Measurements from ENCODE around the gene NDUFC2. TPM values are rescaled to one million over a fixed set of nuclear protein-coding genes. Genes with fewer than 3 reads are reported as not detected.
A peak's percentile ranks its signal among the peaks of the same experiment; 100 is the strongest.

NDUFC2 gene
- total and polyA plus RNA-seq, 2 of the 8 experiments (the other 6 are each of a cell fraction or from before 2014, with no cell fraction given) = 216 to 356 TPM

GRCh38 chr11:78039919-78040671 is 39.6 kb downstream of the NDUFC2 start:
- Histone ChIP-seq H3K9me3 (ENCODE audit: insufficient read depth in 2 of 2, low read depth in 1 of 2, low read length in 1 of 2) (no peaks in the 10 kb centered on the region), H2BK5ac (ENCODE audit: low read depth, low read length) (no peak overlapping the region), H3K79me2 (ENCODE audit: control insufficient read depth in 1 of 2, insufficient read depth in 2 of 2, low read length in 2 of 2) (no peaks in the 10 kb centered on the region), H3K79me1 (ENCODE audit: low read depth, low read length) (no peaks in the 10 kb centered on the region), H3K14ac (ENCODE audit: insufficient read length) (no peak overlapping the region), H3K4me1 (replicated peaks in 1 of 4; ENCODE audit: control insufficient read depth in 3 of 4, insufficient read depth in 4 of 4, low read length in 3 of 4) (peaks cover 0 to 7% (median 3%) of the 10 kb centered on the region in 4 experiments; a peak in 3 of 7 replicates), H3K56ac (replicated peaks; ENCODE audit: insufficient read length, low read depth, low read length) (no peak overlapping the region), H4K20me1 (replicated peaks in 1 of 2; ENCODE audit: control insufficient read depth in 1 of 2, insufficient read depth in 2 of 2, low read length in 2 of 2) (no peaks in the 10 kb centered on the region), H3K36me3 (ENCODE audit: control insufficient read depth in 2 of 4, insufficient read depth in 4 of 4, low read length in 3 of 4) (no peaks in the 10 kb centered on the region), H3K23ac (ENCODE audit: insufficient read length) (no peak overlapping the region), H3K18ac (ENCODE audit: extremely low read depth, low read length) (no peak overlapping the region; the same call in 1 of the 2 replicates), H3K4me2 (ENCODE audit: insufficient read depth in 1 of 2, low read depth in 2 of 2, low read length in 2 of 2) (no peak overlapping the region), H2BK120ac (replicated peaks; ENCODE audit: low read depth, low read length) (no peak overlapping the region), H2AFZ (ENCODE audit: low read length) (0 out of 2 replicates have a peak overlapping the region, but pooled peaks have one; percentile 8), H3K4ac (replicated peaks; ENCODE audit: insufficient read length, low read depth, low read length) (no peak overlapping the region), H2AK5ac (ENCODE audit: low read depth, low read length) (no peak overlapping the region), H4K5ac (ENCODE audit: insufficient read length, low read depth, low read length) (no peak overlapping the region), H2BK12ac (ENCODE audit: low read depth, low read length) (no peak overlapping the region), H4K8ac (ENCODE audit: extremely low read depth, insufficient read depth, low read length) (no peak overlapping the region; the same call in 1 of the 2 replicates), H3K27ac (ENCODE audit: low read depth, low read length) (no peak overlapping the region), H3K27me3 (replicated peaks in 1 of 4; ENCODE audit: control insufficient read depth in 3 of 4, extremely low read depth in 1 of 4, insufficient read depth in 3 of 4, low read length in 3 of 4) (no peaks in the 10 kb centered on the region), H2BK15ac (ENCODE audit: low read length) (0 out of 2 replicates have a peak overlapping the region, but pooled peaks have one; percentile 46), H3K9ac (replicated peaks in 1 of 4; ENCODE audit: extremely low read depth in 1 of 4, low read depth in 3 of 4, low read length in 3 of 4) (no peak overlapping the region), H3K4me3 (ENCODE audit: extremely low read depth in 1 of 4, insufficient read depth in 2 of 4, low read depth in 3 of 4, low read length in 4 of 4) (no peak overlapping the region), H2BK20ac (ENCODE audit: low read length) (no peak overlapping the region), H4K91ac (replicated peaks; ENCODE audit: insufficient read length, low read length) (no peak overlapping the region), H3K23me2 (ENCODE audit: low read depth, low read length) (no peaks in the 10 kb centered on the region)
- DNase-seq (ENCODE audit: low read depth in 1 of 2, low spot score in 2 of 2) = no peak
- ChIA-PET CTCF (ENCODE audit: partially characterized antibody) (interaction anchor here (0.6 to 2.1 kb wide), 6 partner anchors 9 to 399 kb away, joined by 3 to 5 read pairs (median 3); no protein-coding TSS in a partner anchor), POLR2A (ENCODE audit: partially characterized antibody) (interaction anchor here (2.2 kb wide), 1 partner anchor 18 kb away, joined by 6 read pairs; no protein-coding TSS in a partner anchor)
- no peak for FAIRE-seq
- 90% methylated on average over 7 of the region's 7 CpGs; no CpG with 5 or more reads in 1 of the 2 experiments for WGBS, 2 experiments (ENCODE audit: extremely low coverage in 1 of 2, insufficient coverage in 1 of 2, insufficient read length in 1 of 2, insufficient replicate concordance in 2 of 2, low coverage in 1 of 2, low lambda C conversion rate in 2 of 2, missing lambda C conversion rate in 1 of 2)
- TF ChIP-seq HDAC2 (IDR thresholded peaks at IDR 0.05; ENCODE audit: borderline replicate concordance in 1 of 2, low read depth in 2 of 2, low read length in 2 of 2) (no peak), RXRA (IDR thresholded peaks at IDR 0.05; ENCODE audit: insufficient read depth, low read depth, low read length) (no peak), RAD21 (IDR thresholded peaks at IDR 0.05 in 1 of 2, conservative IDR thresholded peaks at IDR 0.05 in 1 of 2; ENCODE audit: low read depth in 2 of 2, low read length in 2 of 2) (no peak), POLR2A (IDR thresholded peaks at IDR 0.05; ENCODE audit: control extremely low read depth in 1 of 2, low read depth in 2 of 2, low read length in 2 of 2) (no peak), MAX (IDR thresholded peaks at IDR 0.05) (no peak), SP2 (IDR thresholded peaks at IDR 0.05; ENCODE audit: low read length) (no peak), JUND (IDR thresholded peaks at IDR 0.05; ENCODE audit: low read length) (no peak), RBBP5 (IDR thresholded peaks at IDR 0.05; ENCODE audit: borderline replicate concordance, low read depth, low read length) (no peak), GTF2F1 (IDR thresholded peaks at IDR 0.05; ENCODE audit: borderline replicate concordance, low read depth, low read length) (no peak), CBX5 (IDR thresholded peaks at IDR 0.05; ENCODE audit: low read depth, low read length) (no peak), TEAD4 (IDR thresholded peaks at IDR 0.05; ENCODE audit: low read depth, low read length) (no peak), TCF12 (IDR thresholded peaks at IDR 0.05; ENCODE audit: low read depth, low read length) (no peak)

Data from H1 (cell line).